PC-3 (cell line): ENCODE data around the gene CORO2A. TPM values are rescaled to one million over a fixed set of nuclear protein-coding genes. Genes with fewer than 3 reads are reported as not detected.
"Not testable (repeated sequence)": the region's sequence is repeated elsewhere in the genome, so short reads cannot be mapped to it uniquely, and the experiment has no call there.

Experiments
- ATAC-seq: fragments of 200-7000 bp; cut with Tn5 transposase; 2 replicates; pipeline ENCODE4 v1.9.1; 2020; ENCODE audit warnings: mild to moderate bottlenecking, moderate library complexity
- BruUV-seq: library from RNA; stranded (reverse); fragments of 400-500 nt; replicated peaks from 2 replicates; lab custom pipeline; 2021; lab: Mats Ljungman, UMichigan
- CTCF ChIA-PET: fragments of 300-600 bp; sonication (Branson Sonifier 250); formaldehyde crosslinking; loops from one replicate; lab custom pipeline; 2022; ENCODE audit warnings: antibody characterized with exemption; lab: Charles Lee
- POLR2A ChIA-PET: fragments of 300-600 bp; sonication (Branson Sonifier 250); formaldehyde crosslinking; loops from one replicate; lab custom pipeline; 2022; ENCODE audit warnings: antibody characterized with exemption; ENCODE audit not compliant: unreplicated experiment; lab: Charles Lee
- DNase-seq: peaks from one replicate; pipeline ENCODE4 v3.0.0-alpha.2; 2015
- H2AFZ ChIP-seq: fragments of 300-600 bp; sonication (generic); 2 replicates; pipeline ENCODE4 v1.6.0; 2016; ENCODE audit warnings: antibody characterized with exemption, low read length
- H3F3A ChIP-seq: fragments of 300-600 bp; sonication (generic); one replicate; pipeline ENCODE4 v1.6.0; 2017; ENCODE audit warnings: antibody characterized with exemption, low read length, control low read depth, mild to moderate bottlenecking; ENCODE audit not compliant: unreplicated experiment
- H3K27ac ChIP-seq: fragments of 300-600 bp; sonication (generic); 2 replicates; pipeline ENCODE4 v1.5.1; 2016; ENCODE audit warnings: mild to moderate bottlenecking, low read length
- H3K27me3 ChIP-seq: fragments of 300-600 bp; sonication (generic); 2 replicates; pipeline ENCODE4 v1.6.1; 2016; ENCODE audit warnings: low read length, mixed read lengths
- H3K36me3 ChIP-seq: fragments of 300-600 bp; sonication (generic); 2 replicates; pipeline ENCODE4 v1.6.1; 2016; ENCODE audit warnings: low read depth, mixed run types, low read length, mixed read lengths
- H3K4me1 ChIP-seq: fragments of 300-600 bp; sonication (generic); 2 replicates; pipeline ENCODE4 v1.5.1; 2016; ENCODE audit warnings: low read length; ENCODE audit not compliant: insufficient read depth
- H3K4me2 ChIP-seq: fragments of 300-600 bp; sonication (generic); 2 replicates; pipeline ENCODE4 v1.6.0; 2016; ENCODE audit warnings: low read length
- H3K4me3 ChIP-seq: fragments of 300-600 bp; sonication (generic); 2 replicates; pipeline ENCODE4 v1.5.1; 2016; ENCODE audit warnings: mild to moderate bottlenecking, low read length, mixed read lengths
- H3K79me2 ChIP-seq: fragments of 300-600 bp; sonication (generic); 2 replicates; pipeline ENCODE4 v1.6.1; 2017; ENCODE audit warnings: low read length, mixed read lengths
- H3K9ac ChIP-seq: fragments of 300-600 bp; sonication (generic); 2 replicates; pipeline ENCODE4 v1.6.0; 2016; ENCODE audit warnings: mild to moderate bottlenecking, low read length
- H3K9me2 ChIP-seq: fragments of 300-600 bp; sonication (generic); replicated peaks from 2 replicates; pipeline ENCODE4 v1.6.1; 2016; ENCODE audit warnings: mixed run types, low read length, mixed read lengths
- H3K9me3 ChIP-seq: fragments of 300-600 bp; sonication (generic); 2 replicates; pipeline ENCODE4 v1.6.1; 2016; ENCODE audit warnings: low read length, mixed read lengths
- H4K20me1 ChIP-seq: fragments of 300-600 bp; sonication (generic); 2 replicates; pipeline ENCODE4 v1.6.1; 2016; ENCODE audit warnings: low read length, mixed read lengths
- CTCF ChIP-seq: fragments of 300-600 bp; sonication (generic); conservative IDR thresholded peaks from 2 replicates; pipeline ENCODE4 v1.5.1; 2017; ENCODE audit warnings: antibody characterized with exemption, low read depth, mild to moderate bottlenecking, low read length
- EZH2 ChIP-seq: fragments of 300-600 bp; sonication (generic); IDR thresholded peaks from one replicate; pipeline ENCODE4 v1.6.1; 2017; ENCODE audit warnings: antibody characterized with exemption, mild to moderate bottlenecking, low read length; ENCODE audit not compliant: unreplicated experiment
- EZH2phosphoT487 ChIP-seq: fragments of 300-600 bp; sonication (generic); IDR thresholded peaks from 2 replicates; pipeline ENCODE4 v1.6.1; 2018; ENCODE audit warnings: mild to moderate bottlenecking, antibody characterized with exemption, low read length, borderline replicate concordance
- intact Hi-C: fragments of 100-400 bp; cut with micrococcal nuclease; formaldehyde crosslinking; loops from 2 replicates; pipeline ENCODE4 v1.9.0; 2023
- total RNA-seq: library from RNA; depleted of rRNA; stranded (reverse); fragments of >200 nt; gene quantifications from 2 replicates; pipeline ENCODE4 v1.2.3, GENCODE V29; 2014

CORO2A gene
- total RNA-seq, 1 experiment from 2014 or later = 2.2 TPM

GRCh38 chr9:98132806-98133631 is 59.4 kb downstream of the CORO2A start:
- ChIA-PET POLR2A (no interaction called here), CTCF (no interaction called here)
- DNase-seq (no peak), ATAC-seq (no peak)
- H2AFZ ChIP-seq = no peak overlapping the region
- H3K4me2 ChIP-seq = no peak overlapping the region
- no peaks in the 10 kb centered on the region for H3K9me3 ChIP-seq
- no peaks in the 10 kb centered on the region for H3K9me2 ChIP-seq
- no peaks in the 10 kb centered on the region for H3K79me2 ChIP-seq
- H3K4me1 ChIP-seq = no peaks in the 10 kb centered on the region
- H3K27ac ChIP-seq = no peak overlapping the region
- no peaks in the 10 kb centered on the region for H3F3A ChIP-seq
- no TSS peak for BruUV-seq
- H4K20me1 ChIP-seq = no peaks in the 10 kb centered on the region
- intact Hi-C loops = no loop called here
- TF ChIP-seq EZH2phosphoT487 (no peak), EZH2 (no peak), CTCF (no peak)
- no peaks in the 10 kb centered on the region for H3K36me3 ChIP-seq
- H3K27me3 ChIP-seq = no peaks in the 10 kb centered on the region
- H3K4me3 ChIP-seq = no peak overlapping the region
- H3K9ac ChIP-seq = no peak overlapping the region

GRCh38 chr9:98132158-98132557 is 60.3 kb downstream of the CORO2A start:
- Histone ChIP-seq H3K27me3 (no peaks in the 10 kb centered on the region), H3K27ac (no peak overlapping the region), H3K9me3 (no peaks in the 10 kb centered on the region), H3F3A (no peaks in the 10 kb centered on the region), H3K36me3 (no peaks in the 10 kb centered on the region), H3K9me2 (no peaks in the 10 kb centered on the region), H3K4me2 (no peak overlapping the region), H4K20me1 (no peaks in the 10 kb centered on the region), H3K4me1 (no peaks in the 10 kb centered on the region), H3K9ac (no peak overlapping the region), H3K4me3 (no peak overlapping the region), H2AFZ (no peak overlapping the region), H3K79me2 (no peaks in the 10 kb centered on the region)
- ATAC-seq (no peak), DNase-seq (no peak)
- intact Hi-C loops = no loop called here
- POLR2A ChIA-PET = no interaction called here
- CTCF ChIA-PET = no interaction called here
- BruUV-seq = no TSS peak
- TF ChIP-seq CTCF (no peak), EZH2 (no peak), EZH2phosphoT487 (no peak)

GRCh38 chr9:98130576-98131228 is 61.7 kb downstream of the CORO2A start:
- Histone ChIP-seq H3K4me3 (no peak overlapping the region), H3K79me2 (no peaks in the 10 kb centered on the region), H3K9me3 (no peaks in the 10 kb centered on the region), H4K20me1 (no peaks in the 10 kb centered on the region), H3K27ac (no peak overlapping the region), H2AFZ (no peak overlapping the region), H3K27me3 (no peaks in the 10 kb centered on the region), H3K4me1 (no peaks in the 10 kb centered on the region), H3K36me3 (no peaks in the 10 kb centered on the region), H3K4me2 (no peak overlapping the region), H3K9ac (no peak overlapping the region), H3F3A (no peaks in the 10 kb centered on the region), H3K9me2 (no peaks in the 10 kb centered on the region)
- ChIA-PET POLR2A (no interaction called here), CTCF (no interaction called here)
- TF ChIP-seq CTCF = no peak
- no peak for TF ChIP-seq EZH2phosphoT487
- no peak for TF ChIP-seq EZH2
- no TSS peak for BruUV-seq
- DNase-seq (no peak), ATAC-seq (no peak)
- intact Hi-C loops = no loop called here

- H4K20me1 ChIP-seq, H3K4me3 ChIP-seq, POLR2A ChIA-PET, H3K9me2 ChIP-seq, H3K4me2 ChIP-seq, H3K79me2 ChIP-seq, H3K27ac ChIP-seq, H3K27me3 ChIP-seq, H3K4me1 ChIP-seq, intact Hi-C loops, BruUV-seq, CTCF ChIA-PET, H3K9ac ChIP-seq, H3K36me3 ChIP-seq, H3F3A ChIP-seq, H2AFZ ChIP-seq, ATAC-seq, DNase-seq, H3K9me3 ChIP-seq: not testable (repeated sequence)
These were observed 62.4 kb downstream of the CORO2A start for GRCh38 chr9:98130060-98130459.
